ENCODE results near the gene SWT1. TPM values are rescaled to one million over a fixed set of nuclear protein-coding genes. Genes with fewer than 3 reads are reported as not detected.
"Not testable (repeated sequence)": the region's sequence is repeated elsewhere in the genome, so short reads cannot be mapped to it uniquely, and the experiment has no call there.

The SWT1 gene
- total RNA-seq, 6 experiments from 2014 or later: 2.0 to 3.9 (median 2.4) TPM

DNA sequence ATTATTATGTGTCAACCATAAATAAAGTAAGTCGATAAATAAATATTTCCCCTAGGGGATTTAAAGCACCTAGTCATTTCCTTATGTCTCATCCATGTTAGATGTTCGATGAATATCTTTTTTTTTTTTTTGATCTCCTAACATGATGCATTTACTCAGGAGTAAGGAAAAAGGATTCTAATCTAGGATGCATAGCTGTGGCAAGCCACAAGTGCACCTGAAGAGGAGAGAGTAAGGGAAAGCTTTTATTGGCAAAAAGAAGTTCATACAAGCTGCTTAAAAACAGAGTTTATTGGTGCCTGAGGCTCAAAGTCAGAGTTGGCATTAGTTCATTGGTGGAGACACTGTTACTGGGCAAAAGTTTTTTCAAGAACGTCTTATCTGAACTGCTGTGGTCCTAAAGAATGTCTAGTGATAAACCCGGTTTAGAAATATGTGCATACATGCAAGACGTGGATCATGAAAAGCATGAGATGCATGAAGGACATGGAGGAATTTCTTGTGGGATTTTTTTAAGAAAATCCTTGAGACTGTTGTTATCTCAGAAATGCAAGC, 51.7 kb downstream of the SWT1 start:
- Histone ChIP-seq H3K27me3 (no peaks in the 10 kb centered on the region), H3K36me3 (no peaks in the 10 kb centered on the region), H3K9me3 (no peaks in the 10 kb centered on the region), H3K4me1 (no peaks in the 10 kb centered on the region), H3K4me3 (no peak overlapping the region), H3K27ac (no peak overlapping the region)
- intact Hi-C loops (cut with DNase I): no loop called here
- no peak for TF ChIP-seq POLR2A (IDR thresholded peaks at IDR 0.05)
- TF ChIP-seq, protein P1, sequence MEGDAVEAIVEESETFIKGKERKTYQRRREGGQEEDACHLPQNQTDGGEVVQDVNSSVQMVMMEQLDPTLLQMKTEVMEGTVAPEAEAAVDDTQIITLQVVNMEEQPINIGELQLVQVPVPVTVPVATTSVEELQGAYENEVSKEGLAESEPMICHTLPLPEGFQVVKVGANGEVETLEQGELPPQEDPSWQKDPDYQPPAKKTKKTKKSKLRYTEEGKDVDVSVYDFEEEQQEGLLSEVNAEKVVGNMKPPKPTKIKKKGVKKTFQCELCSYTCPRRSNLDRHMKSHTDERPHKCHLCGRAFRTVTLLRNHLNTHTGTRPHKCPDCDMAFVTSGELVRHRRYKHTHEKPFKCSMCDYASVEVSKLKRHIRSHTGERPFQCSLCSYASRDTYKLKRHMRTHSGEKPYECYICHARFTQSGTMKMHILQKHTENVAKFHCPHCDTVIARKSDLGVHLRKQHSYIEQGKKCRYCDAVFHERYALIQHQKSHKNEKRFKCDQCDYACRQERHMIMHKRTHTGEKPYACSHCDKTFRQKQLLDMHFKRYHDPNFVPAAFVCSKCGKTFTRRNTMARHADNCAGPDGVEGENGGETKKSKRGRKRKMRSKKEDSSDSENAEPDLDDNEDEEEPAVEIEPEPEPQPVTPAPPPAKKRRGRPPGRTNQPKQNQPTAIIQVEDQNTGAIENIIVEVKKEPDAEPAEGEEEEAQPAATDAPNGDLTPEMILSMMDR (IDR thresholded peaks at IDR 0.05): no peak
- ATAC-seq: no peak
- 89% methylated on average over 5 of the region's 5 CpGs for WGBS (ENCODE audit: insufficient coverage, low coverage, low lambda C conversion rate, missing lambda C conversion rate)
- no peak for DNase-seq

DNA sequence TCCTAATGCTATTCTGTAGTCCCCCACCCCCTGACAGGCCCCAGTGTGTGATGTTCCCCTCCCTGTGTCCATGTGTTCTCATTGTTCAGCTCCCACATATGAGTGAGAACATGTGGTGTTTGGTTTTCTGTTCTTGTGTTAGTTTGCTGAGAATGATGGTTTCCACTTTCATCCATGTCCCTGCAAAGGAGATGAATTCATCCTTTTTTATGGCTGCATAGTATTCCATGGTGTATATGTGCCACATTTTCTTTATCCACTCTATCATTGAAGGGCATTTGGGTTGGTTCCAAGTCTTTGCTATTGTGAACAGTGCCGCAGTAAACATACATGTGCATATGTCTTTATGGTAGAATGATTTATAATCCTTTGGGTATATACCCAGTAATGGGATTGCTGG, 52.4 kb downstream of the SWT1 start:
- DNase-seq; H3K4me1 ChIP-seq; intact Hi-C loops (cut with DNase I); H3K27ac ChIP-seq; H3K4me3 ChIP-seq; H3K27me3 ChIP-seq; ATAC-seq; H3K9me3 ChIP-seq; H3K36me3 ChIP-seq: not testable (repeated sequence)
- WGBS (ENCODE audit: insufficient coverage, low coverage, low lambda C conversion rate, missing lambda C conversion rate): 83% methylated on average over 1 of the region's 1 CpG

DNA sequence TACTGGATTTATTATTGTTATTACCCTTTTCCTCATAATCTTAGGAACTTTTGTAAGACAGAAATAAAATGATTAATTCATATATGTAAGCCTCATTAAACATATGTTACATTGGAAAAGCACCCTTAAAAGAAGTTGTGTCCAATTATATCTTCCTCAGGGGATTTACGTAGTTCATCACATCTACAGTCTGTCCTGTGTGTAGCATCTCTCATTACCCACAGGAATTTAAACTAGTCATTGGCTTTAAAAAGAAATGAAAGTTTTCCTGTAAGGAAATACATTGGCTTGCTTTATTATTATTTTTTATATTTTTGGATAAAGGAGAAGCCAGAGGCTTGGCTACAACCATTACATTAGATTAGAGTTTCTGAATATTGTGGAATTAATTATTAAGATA, 56.1 kb downstream of the SWT1 start:
- Histone ChIP-seq H3K27me3 (no peaks in the 10 kb centered on the region), H3K27ac (no peak overlapping the region), H3K36me3 (no peaks in the 10 kb centered on the region), H3K4me1 (no peaks in the 10 kb centered on the region), H3K9me3 (no peaks in the 10 kb centered on the region), H3K4me3 (no peak overlapping the region)
- no peak for TF ChIP-seq POLR2A (IDR thresholded peaks at IDR 0.05)
- TF ChIP-seq, protein P1 (IDR thresholded peaks at IDR 0.05): no peak
- DNase-seq (no peak), ATAC-seq (no peak)
- WGBS (ENCODE audit: insufficient coverage, low coverage, low lambda C conversion rate, missing lambda C conversion rate): 89% methylated on average over 1 of the region's 1 CpG
- intact Hi-C loops (cut with DNase I): no loop called here

DNA sequence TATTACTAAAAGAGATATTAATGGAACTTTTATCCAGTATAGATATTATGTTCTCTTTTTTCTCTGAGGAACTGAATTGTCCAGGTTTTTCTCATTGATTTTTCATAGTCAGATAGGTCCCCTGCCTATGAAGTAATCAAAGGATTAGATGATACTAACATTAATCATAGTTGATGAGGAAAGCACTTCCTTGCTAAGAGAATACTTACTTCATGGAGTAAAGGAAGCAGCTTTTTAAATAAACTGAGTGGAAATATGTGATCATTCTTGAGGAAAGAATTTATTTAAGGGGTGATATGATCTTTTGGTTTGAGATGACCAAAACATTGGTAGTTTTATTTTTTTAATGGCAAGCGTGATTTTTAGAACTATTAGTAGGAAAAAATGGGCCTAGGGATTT, 58.9 kb downstream of the SWT1 start:
- Histone ChIP-seq H3K27me3 (no peaks in the 10 kb centered on the region), H3K4me3 (no peak overlapping the region), H3K9me3 (no peaks in the 10 kb centered on the region), H3K36me3 (no peaks in the 10 kb centered on the region), H3K4me1 (no peaks in the 10 kb centered on the region), H3K27ac (no peak overlapping the region)
- 74% methylated on average over 1 of the region's 1 CpG for WGBS (ENCODE audit: insufficient coverage, low coverage, low lambda C conversion rate, missing lambda C conversion rate)
- intact Hi-C loops (cut with DNase I): no loop called here
- ATAC-seq (no peak), DNase-seq (no peak)
- TF ChIP-seq POLR2A (IDR thresholded peaks at IDR 0.05): no peak
- TF ChIP-seq, protein P1 (IDR thresholded peaks at IDR 0.05): no peak

DNA sequence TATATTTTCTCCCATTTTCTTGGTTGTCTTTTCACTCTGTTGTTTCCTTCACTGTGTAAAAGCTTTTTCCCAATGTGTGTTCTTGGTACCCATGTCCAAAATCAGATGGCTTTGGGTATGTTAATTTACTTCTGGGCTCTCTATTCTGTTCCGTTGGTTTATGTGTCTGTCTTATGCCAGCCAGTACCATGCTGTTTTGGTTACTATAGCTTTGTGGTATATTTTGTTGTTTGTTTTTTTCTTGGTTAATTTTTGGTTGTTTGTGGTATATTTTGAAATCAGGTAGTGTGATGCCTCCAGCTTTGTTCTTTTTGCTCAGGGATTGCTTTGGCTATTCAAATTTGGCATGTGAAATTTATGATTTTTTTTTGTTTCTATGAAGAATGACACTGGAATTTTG, 67.2 kb downstream of the SWT1 start:
- Histone ChIP-seq H3K4me1 (no peaks in the 10 kb centered on the region), H3K27me3 (no peaks in the 10 kb centered on the region), H3K4me3 (no peak overlapping the region), H3K9me3 (no peaks in the 10 kb centered on the region), H3K36me3 (peaks cover 0 to 6% (median 2%) of the 10 kb centered on the region in 4 donors), H3K27ac (no peak overlapping the region)
- no peak for TF ChIP-seq POLR2A (IDR thresholded peaks at IDR 0.05)
- TF ChIP-seq, protein P1 (IDR thresholded peaks at IDR 0.05): no peak
- 89% methylated on average over 1 of the region's 1 CpG for WGBS (ENCODE audit: insufficient coverage, low coverage, low lambda C conversion rate, missing lambda C conversion rate)
- ATAC-seq (no peak), DNase-seq (no peak)
- intact Hi-C loops (cut with DNase I): no loop called here
